ENCODE measurements around the gene MYO5A.

DNA sequence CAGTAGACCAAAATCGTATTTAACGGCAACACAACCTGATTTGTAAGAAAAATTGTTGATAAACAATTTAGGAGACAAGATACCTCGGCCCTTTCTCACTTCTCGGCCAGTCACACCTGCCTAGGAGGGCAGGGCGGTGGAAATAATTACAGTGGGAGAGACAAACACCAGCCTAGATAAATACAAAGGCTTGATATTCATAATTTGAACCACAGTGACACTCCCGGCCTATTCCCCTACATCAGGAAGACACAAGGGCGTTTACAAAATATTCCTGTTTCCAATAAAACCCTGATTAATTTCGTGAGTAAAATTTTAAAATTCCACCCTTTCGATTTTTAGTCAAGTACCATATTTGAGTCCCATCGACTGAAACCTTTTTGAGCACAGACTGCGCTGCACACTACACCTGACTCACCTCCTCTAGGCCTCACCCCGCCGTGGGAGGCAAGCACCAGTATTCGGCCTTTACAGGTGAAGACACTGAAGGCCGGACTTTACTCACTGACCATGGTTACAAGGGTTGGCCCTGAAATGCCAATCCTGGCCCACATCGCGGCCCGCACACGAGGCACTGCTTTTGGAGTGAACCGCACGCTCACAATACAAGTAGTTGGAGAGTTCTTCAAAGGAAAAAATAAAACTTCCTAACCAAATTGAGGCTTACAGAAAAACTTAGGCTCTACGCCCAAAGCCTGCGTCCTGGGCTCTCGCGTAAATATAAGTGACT, 39.4 kb upstream of the MYO5A start:
- TF ChIP-seq, protein P1, sequence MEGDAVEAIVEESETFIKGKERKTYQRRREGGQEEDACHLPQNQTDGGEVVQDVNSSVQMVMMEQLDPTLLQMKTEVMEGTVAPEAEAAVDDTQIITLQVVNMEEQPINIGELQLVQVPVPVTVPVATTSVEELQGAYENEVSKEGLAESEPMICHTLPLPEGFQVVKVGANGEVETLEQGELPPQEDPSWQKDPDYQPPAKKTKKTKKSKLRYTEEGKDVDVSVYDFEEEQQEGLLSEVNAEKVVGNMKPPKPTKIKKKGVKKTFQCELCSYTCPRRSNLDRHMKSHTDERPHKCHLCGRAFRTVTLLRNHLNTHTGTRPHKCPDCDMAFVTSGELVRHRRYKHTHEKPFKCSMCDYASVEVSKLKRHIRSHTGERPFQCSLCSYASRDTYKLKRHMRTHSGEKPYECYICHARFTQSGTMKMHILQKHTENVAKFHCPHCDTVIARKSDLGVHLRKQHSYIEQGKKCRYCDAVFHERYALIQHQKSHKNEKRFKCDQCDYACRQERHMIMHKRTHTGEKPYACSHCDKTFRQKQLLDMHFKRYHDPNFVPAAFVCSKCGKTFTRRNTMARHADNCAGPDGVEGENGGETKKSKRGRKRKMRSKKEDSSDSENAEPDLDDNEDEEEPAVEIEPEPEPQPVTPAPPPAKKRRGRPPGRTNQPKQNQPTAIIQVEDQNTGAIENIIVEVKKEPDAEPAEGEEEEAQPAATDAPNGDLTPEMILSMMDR (IDR thresholded peaks at IDR 0.05; ENCODE audit: extremely low read depth in 1 of 2, insufficient read depth in 1 of 2, low read depth in 1 of 2, low read length in 2 of 2) = no peak
- no peak for TF ChIP-seq EZH2 (IDR thresholded peaks at IDR 0.05; ENCODE audit: borderline replicate concordance, low read depth, low read length, severe bottlenecking)
- no peak for TF ChIP-seq FOS (IDR thresholded peaks at IDR 0.05; ENCODE audit: borderline replicate concordance, insufficient read depth, low read length)
- TF ChIP-seq POLR2A (IDR thresholded peaks at IDR 0.05; ENCODE audit: low read depth, low read length) = no peak
- no peak for TF ChIP-seq POLR2AphosphoS5 (IDR thresholded peaks at IDR 0.05; ENCODE audit: insufficient read depth, low read depth, low read length)
- TF ChIP-seq JUN (IDR thresholded peaks at IDR 0.05; ENCODE audit: borderline replicate concordance, insufficient read depth, insufficient read length, low read depth) = no peak
- TF ChIP-seq MYC (IDR thresholded peaks at IDR 0.05; ENCODE audit: low read depth, low read length) = no peak

All from endothelial cell of umbilical vein (primary cell).